KBM-7 (cell line): Measurements from ENCODE around the gene MAP2K2.
A peak's percentile ranks its signal among the peaks of the same experiment; 100 is the strongest.
"Not testable (repeated sequence)": the region's sequence is repeated elsewhere in the genome, so short reads cannot be mapped to it uniquely, and the experiment has no call there.

ENCODE experiments used
- DNase-seq: peaks from one replicate; pipeline ENCODE4 v3.0.0-alpha.2; 2015
- in situ Hi-C: fragments of 300-500 bp; cut with MboI; formaldehyde crosslinking; loops from 2 replicates; pipeline ENCODE4 v1.14.3; 2020; ENCODE audit warnings: low sequenced_read_pairs, low pct_unique_long_range_greater_than_20kb, mixed read lengths

Gene MAP2K2

GRCh38 chr19:4123615-4124568, at the start of gene MAP2K2:
Gene MAP2K2, minus strand, starts transcription at chr19:4124122. Its CDS starts 247 bp downstream, at chr19:4123875.
- in situ Hi-C loops, result no loop called here
- DNase-seq, result peak; percentile 91

DNA sequence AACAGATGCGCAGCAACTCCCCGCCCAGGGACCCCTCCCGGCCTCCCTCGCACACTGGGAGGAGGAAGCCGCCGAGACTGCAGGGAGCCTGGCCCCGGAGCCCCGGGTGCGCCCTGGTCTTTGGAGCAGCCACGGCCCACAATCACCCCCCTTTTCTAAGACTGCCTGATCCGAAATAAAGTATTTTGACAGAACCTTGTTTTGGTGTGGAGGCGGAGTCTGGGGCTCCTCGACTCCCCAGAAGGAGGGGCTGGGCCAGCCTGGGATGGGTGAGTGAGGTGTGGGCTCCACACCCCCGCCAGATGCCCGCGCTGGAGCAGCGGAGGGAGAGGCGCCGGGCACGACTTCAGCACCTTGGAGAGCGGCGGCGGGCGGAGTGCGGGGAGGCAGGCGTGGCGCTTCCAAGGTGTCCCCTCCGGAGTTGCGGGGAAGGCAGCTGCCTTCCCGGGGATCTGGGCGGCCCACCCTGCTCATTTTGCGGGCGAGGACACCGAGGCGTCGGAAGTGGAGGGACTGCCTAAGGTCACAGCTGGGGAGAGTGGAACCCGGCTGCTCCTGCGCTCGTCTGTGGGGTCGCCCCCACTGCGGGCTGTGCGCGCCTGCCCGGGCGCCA, 49.0 kb upstream of the MAP2K2 start:
- DNase-seq, result peak; percentile 64
- in situ Hi-C loops, result no loop called here

DNA sequence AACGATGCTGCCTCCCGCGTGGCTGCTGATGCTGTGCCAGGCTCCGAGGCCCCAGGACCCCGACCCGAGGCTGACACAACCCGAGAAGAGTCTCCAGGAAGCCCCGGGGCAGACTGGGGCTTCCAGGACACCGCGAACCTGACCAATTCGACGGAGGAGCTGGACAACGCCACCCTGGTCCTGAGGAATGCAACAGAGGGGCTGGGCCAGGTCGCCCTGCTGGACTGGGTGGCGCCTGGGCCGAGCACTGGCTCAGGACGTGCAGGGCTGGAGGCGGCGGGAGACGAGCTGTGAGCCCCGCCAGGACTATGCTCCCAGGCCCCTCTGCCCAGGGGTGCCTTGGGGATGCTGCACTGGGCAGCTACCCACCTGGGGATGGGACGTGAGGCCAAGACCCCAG, 47.8 kb upstream of the MAP2K2 start:
- no peak for DNase-seq
- in situ Hi-C loops, result no loop called here

- in situ Hi-C loops, result no loop called here
Measured at GRCh38 chr19:4164262-4164661, 40.3 kb upstream of the MAP2K2 start.

GRCh38 chr19:4161415-4162077, 37.6 kb upstream of the MAP2K2 start:
- in situ Hi-C loops, result no loop called here
- no peak for DNase-seq

More at GRCh38 chr19:4164262-4164661, 40.3 kb upstream of the MAP2K2 start:
- no peak for DNase-seq

DNA sequence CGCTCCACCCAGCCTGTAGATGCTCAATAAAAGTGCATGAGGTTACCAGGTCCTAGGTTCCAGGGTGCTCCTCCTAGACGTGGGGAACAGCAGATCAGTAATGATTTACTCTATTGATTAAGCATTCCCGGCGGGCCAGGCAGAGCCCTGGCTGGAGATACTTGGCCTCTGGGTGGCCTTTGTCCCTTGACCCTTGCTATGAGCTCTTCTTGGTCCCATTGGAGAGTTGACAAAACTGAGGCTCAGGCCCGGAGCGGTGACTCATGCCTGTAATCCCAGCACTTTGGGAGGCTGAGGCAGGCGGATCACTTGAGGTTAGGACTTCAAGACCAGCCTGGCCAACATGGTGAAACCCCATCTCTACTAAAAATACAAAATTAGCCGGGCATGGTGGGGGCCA, 34.0 kb upstream of the MAP2K2 start:
- DNase-seq, in situ Hi-C loops: not testable (repeated sequence)

- no peak for DNase-seq
- in situ Hi-C loops, result no loop called here
Measured at GRCh38 chr19:4157164-4157563, 33.2 kb upstream of the MAP2K2 start.

DNA sequence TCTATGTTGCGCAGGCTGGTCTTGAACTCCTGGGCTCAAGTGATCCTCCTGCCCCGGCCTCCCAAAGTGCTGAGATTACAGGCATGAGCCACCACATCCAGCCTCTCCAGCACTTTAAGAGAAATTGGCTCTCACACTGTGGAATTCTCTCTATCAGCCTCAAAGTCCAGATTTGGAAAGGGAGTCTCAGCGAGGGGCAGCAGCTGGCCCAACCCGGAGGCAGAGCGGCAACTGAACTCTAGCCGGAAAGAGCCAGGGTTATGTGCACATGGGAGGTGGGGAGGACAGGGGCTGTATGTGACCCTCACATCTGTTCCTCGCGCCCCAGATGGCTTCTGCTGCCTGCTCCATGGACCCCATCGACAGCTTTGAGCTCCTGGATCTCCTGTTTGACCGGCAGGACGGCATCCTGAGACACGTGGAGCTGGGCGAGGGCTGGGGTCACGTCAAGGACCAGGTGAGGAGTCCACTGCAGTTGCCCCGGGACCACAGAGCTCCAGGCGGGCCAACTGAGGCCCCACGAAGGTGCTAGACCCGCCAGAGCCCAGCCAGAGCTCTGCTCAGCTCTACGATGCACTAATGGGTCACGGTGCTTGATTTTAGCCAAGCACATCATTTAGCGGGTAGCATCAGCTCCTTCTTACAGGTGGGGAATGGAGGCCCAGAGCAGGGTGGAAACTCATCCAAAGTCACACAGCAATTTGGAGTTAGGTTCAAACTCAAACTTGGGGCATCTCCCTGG, 30.8 kb upstream of the MAP2K2 start:
- DNase-seq, result no peak
- in situ Hi-C loops, result no loop called here

- DNase-seq, result no peak
- in situ Hi-C loops, result no loop called here
Measured at GRCh38 chr19:4152241-4152998, 28.5 kb upstream of the MAP2K2 start.

GRCh38 chr19:4151623-4152022, 27.7 kb upstream of the MAP2K2 start:
- in situ Hi-C loops, result no loop called here
- no peak for DNase-seq

- DNase-seq, result no peak
- in situ Hi-C loops, result no loop called here
Measured at GRCh38 chr19:4149518-4150288, 25.8 kb upstream of the MAP2K2 start.

DNA sequence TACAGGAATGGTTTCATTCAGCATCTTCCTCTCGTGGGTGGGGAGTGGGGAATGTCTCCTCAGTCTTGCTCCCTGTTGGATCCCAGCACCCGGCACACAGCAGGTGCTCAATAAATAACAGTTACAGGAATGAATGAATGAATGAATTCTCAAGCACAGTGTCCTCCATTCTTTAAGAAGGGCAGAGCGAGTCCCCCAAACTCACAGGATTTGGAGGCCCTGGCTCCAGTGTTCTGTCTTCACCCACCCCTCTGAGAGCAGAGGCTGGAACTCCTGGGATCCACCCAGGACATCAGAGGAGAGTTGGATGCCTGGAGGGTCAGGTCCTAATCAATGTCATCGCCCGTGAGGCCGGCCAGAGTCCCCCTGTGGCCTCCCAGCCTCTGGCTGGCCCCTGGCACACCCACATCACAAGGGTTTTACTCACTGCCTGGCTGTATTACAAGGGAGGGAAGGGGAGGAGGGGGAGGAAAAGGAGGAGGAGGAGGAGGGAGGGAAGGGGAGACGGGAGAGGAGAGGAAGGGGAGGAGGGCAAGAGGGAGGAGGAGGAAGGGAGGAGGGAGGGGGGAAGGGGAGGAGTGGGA, 20.8 kb upstream of the MAP2K2 start:
- DNase-seq, result no peak
- in situ Hi-C loops, result no loop called here

DNA sequence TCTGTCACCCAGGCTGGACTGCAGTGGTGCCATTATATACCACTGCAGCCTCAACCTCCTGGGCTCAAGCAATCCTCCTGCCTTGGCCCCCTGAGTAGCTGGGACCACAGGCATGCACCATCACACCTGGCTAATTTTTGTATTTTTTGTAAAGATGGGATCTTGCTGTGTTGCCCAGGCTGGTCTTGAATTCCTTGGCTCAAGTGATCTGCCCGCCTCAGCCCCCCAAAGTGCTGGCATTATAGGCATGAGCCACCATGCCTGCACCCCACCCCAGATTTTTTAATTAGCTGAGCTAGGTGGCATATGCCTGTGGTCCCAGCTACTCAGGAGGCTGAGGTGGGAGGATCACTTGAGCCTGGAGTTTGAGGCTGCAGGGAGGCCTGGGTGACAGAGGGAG, 19.0 kb upstream of the MAP2K2 start:
- DNase-seq, in situ Hi-C loops: not testable (repeated sequence)

DNA sequence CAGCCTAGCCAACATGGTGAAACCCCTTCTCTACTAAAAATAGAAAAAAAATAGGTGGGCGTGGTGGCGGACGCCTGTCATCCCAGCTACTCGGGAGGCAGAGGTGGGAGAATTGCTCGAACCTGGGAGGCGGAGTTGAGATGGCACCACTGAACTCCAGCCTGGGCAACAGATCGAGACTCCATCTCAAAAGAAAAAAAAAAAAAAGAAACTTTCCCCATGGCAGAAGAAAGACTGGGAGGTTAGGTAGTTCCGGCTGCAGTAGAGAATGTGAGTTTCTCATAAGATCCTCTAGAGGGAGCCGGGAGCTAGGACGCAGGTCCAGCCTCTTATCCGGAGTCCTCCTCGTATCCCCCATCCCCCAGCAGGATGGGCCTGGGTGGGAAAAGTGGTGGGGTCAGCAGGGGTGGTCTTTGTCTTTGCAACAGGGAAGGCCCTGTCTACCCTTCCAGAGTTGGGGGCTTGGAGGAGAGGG, 16.4 kb upstream of the MAP2K2 start:
- peak; percentile 63 for DNase-seq
- in situ Hi-C loops, result no loop called here

DNA sequence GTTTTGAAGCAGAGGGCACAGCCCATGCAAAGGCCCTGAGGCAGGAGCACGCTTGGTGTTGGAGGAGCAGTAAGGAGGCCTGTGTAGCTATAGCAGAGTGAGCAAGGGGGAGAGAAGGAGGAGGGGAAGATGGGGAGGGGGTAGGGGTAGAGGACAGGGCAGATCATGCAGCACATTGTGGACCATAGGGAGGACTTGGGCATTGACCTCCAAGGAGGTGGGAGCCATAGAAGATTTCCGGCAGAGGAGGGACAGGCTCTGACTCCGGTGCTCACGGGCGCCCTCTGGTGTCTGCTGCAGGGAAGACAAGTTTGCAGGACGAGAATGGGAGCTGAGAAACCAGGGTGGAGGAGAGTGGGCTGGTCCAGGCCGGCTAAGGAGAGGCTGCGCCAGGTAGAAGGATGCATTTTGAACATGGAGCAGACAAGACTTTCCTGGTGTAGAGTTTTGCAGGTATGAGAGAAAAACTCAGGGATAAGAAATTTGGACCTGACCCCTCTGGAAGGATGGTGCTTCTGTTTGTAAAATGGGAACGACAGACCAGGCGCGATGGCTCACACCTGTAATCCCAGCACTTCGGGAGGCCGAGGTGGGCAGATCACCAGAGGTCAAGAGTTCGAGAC, 15.8 kb upstream of the MAP2K2 start:
- DNase-seq, result peak; percentile 80
- in situ Hi-C loops, result no loop called here

DNA sequence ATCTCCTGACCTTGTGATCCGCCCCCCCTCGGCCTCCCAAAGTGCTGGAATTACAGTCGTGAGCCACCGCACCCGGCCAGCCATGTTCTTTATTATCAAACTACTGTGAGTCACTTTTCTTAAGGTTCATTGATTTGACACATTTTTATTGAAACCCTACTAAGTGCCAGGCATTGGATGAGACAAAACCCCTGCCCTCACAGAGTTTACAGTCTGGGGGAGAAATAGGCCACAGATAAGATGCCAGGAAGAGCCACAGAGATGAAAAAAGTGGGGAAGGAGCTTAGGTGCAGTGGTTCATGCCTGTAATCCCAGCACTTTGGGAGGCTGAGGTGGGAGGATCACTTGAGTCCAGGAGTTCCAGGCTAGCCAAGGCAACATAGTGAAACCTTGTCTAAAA, 14.5 kb upstream of the MAP2K2 start:
- in situ Hi-C loops, result no loop called here
- DNase-seq, result no peak

DNA sequence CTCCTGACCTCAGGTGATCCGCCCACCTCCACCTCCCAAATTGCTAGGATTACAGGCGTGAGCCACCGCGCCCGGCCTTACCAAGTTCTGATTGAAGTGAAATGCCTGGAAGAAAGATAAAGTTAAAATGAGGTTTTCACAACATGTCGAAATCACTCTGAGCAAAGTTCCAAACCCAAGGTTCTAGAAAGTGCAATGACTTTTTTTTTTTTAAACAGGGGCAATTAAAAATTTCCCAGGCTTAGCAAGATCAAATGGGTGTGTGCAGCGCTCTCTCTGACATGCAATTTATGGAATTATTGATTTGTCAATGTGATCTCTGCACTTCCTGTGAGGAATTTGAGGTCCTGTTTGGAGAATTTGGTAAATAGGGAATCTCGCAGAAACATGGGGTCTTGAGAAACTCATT, 12.8 kb upstream of the MAP2K2 start:
- DNase-seq, result no peak
- in situ Hi-C loops, result no loop called here
